Measurements from ENCODE around the gene MRPL12. TPM values are rescaled to one million over a fixed set of nuclear protein-coding genes. Genes with fewer than 3 reads are reported as not detected.
A peak's percentile ranks its signal among the peaks of the same experiment; 100 is the strongest.

MRPL12 gene
- total and polyA plus RNA-seq, 2 of the 13 experiments (the other 11 are each of a cell fraction or from before 2014, with no cell fraction given) = 39.1 to 94.1 TPM

GRCh38 chr17:81664051-81664470 is 39.1 kb upstream of the MRPL12 start (continued):
- TF ChIP-seq, protein P1, sequence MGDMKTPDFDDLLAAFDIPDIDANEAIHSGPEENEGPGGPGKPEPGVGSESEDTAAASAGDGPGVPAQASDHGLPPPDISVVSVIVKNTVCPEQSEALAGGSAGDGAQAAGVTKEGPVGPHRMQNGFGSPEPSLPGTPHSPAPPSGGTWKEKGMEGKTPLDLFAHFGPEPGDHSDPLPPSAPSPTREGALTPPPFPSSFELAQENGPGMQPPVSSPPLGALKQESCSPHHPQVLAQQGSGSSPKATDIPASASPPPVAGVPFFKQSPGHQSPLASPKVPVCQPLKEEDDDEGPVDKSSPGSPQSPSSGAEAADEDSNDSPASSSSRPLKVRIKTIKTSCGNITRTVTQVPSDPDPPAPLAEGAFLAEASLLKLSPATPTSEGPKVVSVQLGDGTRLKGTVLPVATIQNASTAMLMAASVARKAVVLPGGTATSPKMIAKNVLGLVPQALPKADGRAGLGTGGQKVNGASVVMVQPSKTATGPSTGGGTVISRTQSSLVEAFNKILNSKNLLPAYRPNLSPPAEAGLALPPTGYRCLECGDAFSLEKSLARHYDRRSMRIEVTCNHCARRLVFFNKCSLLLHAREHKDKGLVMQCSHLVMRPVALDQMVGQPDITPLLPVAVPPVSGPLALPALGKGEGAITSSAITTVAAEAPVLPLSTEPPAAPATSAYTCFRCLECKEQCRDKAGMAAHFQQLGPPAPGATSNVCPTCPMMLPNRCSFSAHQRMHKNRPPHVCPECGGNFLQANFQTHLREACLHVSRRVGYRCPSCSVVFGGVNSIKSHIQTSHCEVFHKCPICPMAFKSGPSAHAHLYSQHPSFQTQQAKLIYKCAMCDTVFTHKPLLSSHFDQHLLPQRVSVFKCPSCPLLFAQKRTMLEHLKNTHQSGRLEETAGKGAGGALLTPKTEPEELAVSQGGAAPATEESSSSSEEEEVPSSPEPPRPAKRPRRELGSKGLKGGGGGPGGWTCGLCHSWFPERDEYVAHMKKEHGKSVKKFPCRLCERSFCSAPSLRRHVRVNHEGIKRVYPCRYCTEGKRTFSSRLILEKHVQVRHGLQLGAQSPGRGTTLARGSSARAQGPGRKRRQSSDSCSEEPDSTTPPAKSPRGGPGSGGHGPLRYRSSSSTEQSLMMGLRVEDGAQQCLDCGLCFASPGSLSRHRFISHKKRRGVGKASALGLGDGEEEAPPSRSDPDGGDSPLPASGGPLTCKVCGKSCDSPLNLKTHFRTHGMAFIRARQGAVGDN (CRISPR knock-in tag; IDR thresholded peaks at IDR 0.05) = 0 out of 2 replicates have a peak, but pooled peaks have one; percentile 23
- no peak for TF ChIP-seq ZNF543 (CRISPR knock-in tag; IDR thresholded peaks at IDR 0.05)
- TF ChIP-seq AGO2 (optimal IDR thresholded peaks at IDR 0.05; ENCODE audit: low read depth, low read length) = peak; percentile 93

GRCh38 chr17:81665205-81666091 is 37.7 kb upstream of the MRPL12 start:
- intact Hi-C loops (cut with micrococcal nuclease; ENCODE audit: unreplicated experiment) (loop anchor here (2.0 to 5.0 kb wide), 2 partner anchors 29 to 37 kb away; partner anchors contain the start of genes MRPL12, NPLOC4 and TSPAN10), in situ Hi-C loops (cut with HindIII; ENCODE audit: extremely low pct_ligation_motif_present, low pct_unique_long_range_greater_than_20kb) (no loop called here)
- peak overlapping the region; percentile 92 for H3K4me2 ChIP-seq (ENCODE audit: low read depth, low read length)
- ChIA-PET CTCF (ENCODE audit: low intra/inter-chr PET ratio, low total read pairs) (no interaction called here), POLR2A (interaction anchor here (0.6 to 6.3 kb wide), 21 partner anchors 10 to 442 kb away, joined by 3 to 68 read pairs (median 5); partner anchors contain the start of genes ARL16, CEP131, FAAP100 and HGS)
- peaks cover 9 to 20% of the 10 kb centered on the region in 2 experiments for H3K36me3 ChIP-seq (replicated peaks in 1 of 2; ENCODE audit: control insufficient read depth in 1 of 2, insufficient read depth in 2 of 2, low read length in 2 of 2)
- FAIRE-seq = peak; percentile 60
- no peaks in the 10 kb centered on the region for H3K9me3 ChIP-seq (ENCODE audit: low read length)
- no peaks in the 10 kb centered on the region; a peak in 1 of 5 replicates for H3K27me3 ChIP-seq (ENCODE audit: control insufficient read depth in 1 of 2, insufficient read depth in 2 of 2, low read length in 2 of 2)
- H4K20me1 ChIP-seq (ENCODE audit: insufficient read depth, low read length) = no peaks in the 10 kb centered on the region
- H3K27ac ChIP-seq (ENCODE audit: extremely low read length, insufficient read depth, low read length) = peak overlapping the region; percentile 81
- H3K79me2 ChIP-seq (ENCODE audit: insufficient read depth, low read length) = peaks cover 30% of the 10 kb centered on the region
- 69% methylated on average over 22 of the region's 30 CpGs for WGBS (ENCODE audit: low lambda C conversion rate)
- H3K4me3 ChIP-seq (replicated peaks in 1 of 3; ENCODE audit: insufficient read depth in 1 of 3, low read depth in 2 of 3, low read length in 3 of 3) = peak overlapping the region; percentile 86 to 98 (median 96)
- peak overlapping the region; percentile 92 for H3K9ac ChIP-seq (ENCODE audit: insufficient read depth, low read depth, low read length)
- BruUV-seq (replicated peaks) = no TSS peak
- DNase-seq (ENCODE audit: low spot score) = peak; percentile 47
- peak; percentile 31 for ATAC-seq
- no peak overlapping the region for H2AFZ ChIP-seq (ENCODE audit: low read length)
- peaks cover 31% of the 10 kb centered on the region for H3K4me1 ChIP-seq (ENCODE audit: insufficient read depth, low read length)
- TF ChIP-seq KLF16 (CRISPR knock-in tag; IDR thresholded peaks at IDR 0.05) (0 out of 4 replicates have a peak, but pooled peaks of 1 of the 2 experiments have one; percentile 12), MBNL3 (CRISPR knock-in tag; conservative IDR thresholded peaks at IDR 0.05) (no peak), ZNF790 (CRISPR knock-in tag; IDR thresholded peaks at IDR 0.05; ENCODE audit: borderline replicate concordance) (no peak; the same call in 1 of the 2 replicates), SRF (IDR thresholded peaks at IDR 0.05; ENCODE audit: low read depth, low read length) (no peak), ZNF580 (CRISPR knock-in tag; IDR thresholded peaks at IDR 0.05; ENCODE audit: borderline replicate concordance, low read depth) (peak; percentile 32; the same call in 1 of the 2 replicates), ZNF850 (CRISPR knock-in tag; conservative IDR thresholded peaks at IDR 0.05) (no peak), ZFP36L1 (CRISPR knock-in tag; IDR thresholded peaks at IDR 0.05) (no peak), NFYB (CRISPR knock-in tag; IDR thresholded peaks at IDR 0.05) (0 out of 2 replicates have a peak, but pooled peaks have one; percentile 7), GABPA (IDR thresholded peaks at IDR 0.05; ENCODE audit: low read depth, low read length) (peak; percentile 28; the same call in 1 of the 2 replicates), GABPA (CRISPR knock-in tag; IDR thresholded peaks at IDR 0.05; ENCODE audit: low read depth) (peak; percentile 41; the same call in 1 of the 2 replicates)
- TF ChIP-seq, protein P2, sequence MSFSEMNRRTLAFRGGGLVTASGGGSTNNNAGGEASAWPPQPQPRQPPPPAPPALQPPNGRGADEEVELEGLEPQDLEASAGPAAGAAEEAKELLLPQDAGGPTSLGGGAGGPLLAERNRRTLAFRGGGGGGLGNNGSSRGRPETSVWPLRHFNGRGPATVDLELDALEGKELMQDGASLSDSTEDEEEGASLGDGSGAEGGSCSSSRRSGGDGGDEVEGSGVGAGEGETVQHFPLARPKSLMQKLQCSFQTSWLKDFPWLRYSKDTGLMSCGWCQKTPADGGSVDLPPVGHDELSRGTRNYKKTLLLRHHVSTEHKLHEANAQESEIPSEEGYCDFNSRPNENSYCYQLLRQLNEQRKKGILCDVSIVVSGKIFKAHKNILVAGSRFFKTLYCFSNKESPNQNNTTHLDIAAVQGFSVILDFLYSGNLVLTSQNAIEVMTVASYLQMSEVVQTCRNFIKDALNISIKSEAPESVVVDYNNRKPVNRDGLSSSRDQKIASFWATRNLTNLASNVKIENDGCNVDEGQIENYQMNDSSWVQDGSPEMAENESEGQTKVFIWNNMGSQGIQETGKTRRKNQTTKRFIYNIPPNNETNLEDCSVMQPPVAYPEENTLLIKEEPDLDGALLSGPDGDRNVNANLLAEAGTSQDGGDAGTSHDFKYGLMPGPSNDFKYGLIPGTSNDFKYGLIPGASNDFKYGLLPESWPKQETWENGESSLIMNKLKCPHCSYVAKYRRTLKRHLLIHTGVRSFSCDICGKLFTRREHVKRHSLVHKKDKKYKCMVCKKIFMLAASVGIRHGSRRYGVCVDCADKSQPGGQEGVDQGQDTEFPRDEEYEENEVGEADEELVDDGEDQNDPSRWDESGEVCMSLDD (CRISPR knock-in tag; IDR thresholded peaks at IDR 0.05; ENCODE audit: borderline replicate concordance) = no peak

Data from HepG2 (cell line).